HUDEP-2 (cell line): Measurements from ENCODE around the gene JAM2.
"Not testable (repeated sequence)": the region's sequence is repeated elsewhere in the genome, so short reads cannot be mapped to it uniquely, and the experiment has no call there.

ENCODE experiments used
- DNase-seq, 76 experiments: peaks; one replicate each; lab custom pipeline; 2025; ENCODE audit not compliant: unreplicated experiment in 76 of 76; lab: John Stamatoyannopoulos, UW

JAM2 gene, protein sequence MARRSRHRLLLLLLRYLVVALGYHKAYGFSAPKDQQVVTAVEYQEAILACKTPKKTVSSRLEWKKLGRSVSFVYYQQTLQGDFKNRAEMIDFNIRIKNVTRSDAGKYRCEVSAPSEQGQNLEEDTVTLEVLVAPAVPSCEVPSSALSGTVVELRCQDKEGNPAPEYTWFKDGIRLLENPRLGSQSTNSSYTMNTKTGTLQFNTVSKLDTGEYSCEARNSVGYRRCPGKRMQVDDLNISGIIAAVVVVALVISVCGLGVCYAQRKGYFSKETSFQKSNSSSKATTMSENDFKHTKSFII

DNA sequence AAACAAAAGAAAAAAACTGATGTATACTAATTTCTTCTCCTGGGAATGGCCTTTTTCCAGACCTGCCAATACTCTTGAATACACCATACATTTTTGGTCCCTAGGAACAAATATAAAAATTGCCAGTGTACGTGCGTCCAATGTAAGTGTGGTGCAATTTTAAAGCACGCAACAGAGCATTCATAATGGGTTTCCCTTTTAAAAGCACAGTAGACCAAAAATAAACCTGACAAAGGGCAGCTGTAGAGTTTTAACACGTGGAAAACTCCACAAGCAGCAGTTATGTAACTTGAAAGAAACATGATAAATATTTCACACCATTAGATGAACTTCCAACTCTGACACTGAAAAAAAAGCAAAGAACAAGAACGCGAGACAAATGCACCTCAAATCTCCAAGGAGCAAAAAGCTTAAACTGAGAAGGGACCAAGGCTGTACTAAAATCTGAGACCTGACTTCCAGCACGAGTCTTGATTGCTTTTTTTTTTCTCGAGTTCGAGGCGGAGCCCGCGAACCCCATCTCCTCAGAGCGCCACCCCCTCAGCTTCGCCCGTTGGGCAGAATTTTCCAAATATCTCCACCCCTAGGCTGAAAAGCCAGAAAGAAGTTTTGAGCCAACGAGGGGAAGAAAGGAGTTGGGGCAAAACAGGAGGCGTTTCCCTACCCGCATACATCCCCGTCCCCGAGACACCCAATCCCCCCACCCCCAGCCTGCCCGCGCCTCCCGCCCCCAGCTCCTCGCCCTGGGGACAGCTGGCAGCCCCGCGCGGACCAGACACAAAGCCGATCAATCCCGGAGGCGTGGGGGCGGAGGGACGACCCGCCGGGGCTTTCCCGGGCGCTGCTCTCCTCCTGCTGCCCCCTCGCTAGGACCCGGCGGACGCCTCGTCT lies at the start of gene JAM2:
TSS of gene JAM2 (plus strand) at position 599 of the 891 bp plus-strand sequence. CDS start 564 bp downstream, outside the sequence.
- DNase-seq = no peak

DNA sequence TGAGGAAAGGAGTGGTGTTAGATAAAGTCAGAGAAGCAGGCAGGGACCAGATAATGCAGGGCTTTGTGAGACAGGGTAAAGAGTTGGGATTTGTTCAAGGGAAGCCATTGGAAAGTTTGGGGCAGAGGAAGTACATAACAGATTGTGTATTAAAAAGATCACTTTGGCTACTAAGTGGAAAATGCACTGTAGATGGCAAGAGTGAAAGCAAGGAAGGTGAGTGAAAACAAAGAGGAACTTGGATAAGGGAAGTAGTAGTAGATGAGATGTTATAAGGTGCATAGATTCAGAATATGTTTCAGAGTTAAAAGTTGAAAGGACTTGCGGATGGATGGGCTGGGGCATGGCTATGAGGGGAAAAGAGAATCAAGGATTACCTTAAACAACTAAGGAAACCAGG lies 49.2 kb upstream of the JAM2 start:
- no peak for DNase-seq

DNA sequence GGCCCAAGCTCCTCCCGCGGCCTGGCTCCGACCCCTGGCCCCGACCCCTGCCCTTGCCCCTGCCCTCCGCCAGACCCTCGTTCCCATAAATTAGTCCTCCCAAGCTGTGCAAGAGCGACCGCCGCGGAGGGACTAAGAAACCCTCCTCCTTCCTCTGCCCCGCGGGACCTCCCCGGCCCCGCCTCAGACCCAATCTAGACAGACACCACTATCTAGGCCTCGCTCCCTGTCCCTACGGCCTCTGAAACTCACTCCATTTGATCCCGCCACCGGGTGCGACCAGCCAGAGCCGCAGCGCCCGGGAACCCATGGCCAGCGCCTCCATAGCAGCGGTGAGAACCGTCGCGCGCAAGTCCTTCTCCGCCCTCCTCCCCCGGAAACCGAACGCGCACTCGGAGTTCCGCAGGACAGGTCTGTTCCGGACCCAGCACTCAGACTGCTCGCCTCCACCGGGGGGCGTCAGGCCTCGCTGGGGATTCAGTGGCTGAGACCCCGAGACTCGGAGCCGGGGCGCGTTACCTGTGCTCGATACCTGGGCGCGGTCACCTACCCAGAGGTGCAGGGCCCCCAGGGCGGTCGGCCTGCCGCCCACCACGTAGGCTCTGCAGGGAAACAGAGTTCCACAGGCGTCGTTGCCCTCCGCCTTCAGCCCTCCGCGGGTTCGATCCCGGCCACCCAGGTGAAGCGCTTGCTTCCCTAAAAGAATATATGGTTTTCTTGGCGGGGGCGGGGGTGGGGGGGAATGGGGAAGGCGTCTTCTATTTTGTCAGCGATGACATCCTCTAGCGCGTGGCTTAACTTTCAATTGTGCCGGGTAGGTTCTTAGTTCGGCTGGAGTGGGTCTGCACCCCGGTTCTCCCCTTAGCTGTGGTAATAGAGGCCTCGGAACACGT lies 31.7 kb upstream of the JAM2 start, which contains the start of gene MRPL39:
TSS of gene MRPL39 (minus strand) at position 331 of the 893 bp plus-strand sequence. CDS start at position 325, 6 bp downstream.
- peak in 75 of 76 experiments; percentile 51 to 96 (median 88) for DNase-seq

DNA sequence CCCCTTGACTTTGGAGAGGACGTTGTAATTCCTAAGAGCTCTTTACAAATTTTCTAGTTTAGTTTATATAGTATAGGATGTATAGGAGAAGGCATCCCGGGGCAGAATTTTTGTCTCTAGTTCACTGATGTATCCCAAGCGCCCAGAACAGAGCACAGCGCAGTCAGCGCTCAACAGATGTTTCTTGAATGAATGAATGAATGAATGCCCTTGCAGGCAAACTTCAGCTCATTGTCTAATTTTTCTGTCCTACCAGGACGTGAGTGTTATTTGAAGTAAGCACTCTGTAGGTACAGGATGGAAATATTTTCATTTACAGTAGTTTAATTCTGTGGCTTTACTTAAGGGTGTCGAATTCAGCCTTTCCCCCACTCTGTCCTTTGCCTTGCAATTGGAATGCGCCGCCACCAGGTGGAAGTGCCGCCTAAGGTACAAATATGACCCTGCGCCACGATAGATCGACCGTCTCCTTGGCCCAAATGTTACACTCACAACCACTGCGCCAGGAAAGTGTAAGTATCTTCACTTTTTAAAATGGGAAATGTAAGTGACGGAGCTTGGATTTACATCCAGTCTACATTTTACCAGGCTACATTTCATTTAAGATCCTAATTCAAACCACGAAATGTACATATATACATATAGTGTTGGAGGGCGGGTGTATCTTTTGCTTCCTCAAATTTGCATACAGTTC lies 30.9 kb upstream of the JAM2 start:
- peak in 71 of 76 experiments; percentile 13 to 86 (median 68) for DNase-seq

GRCh38 chr21:25614441-25614840 lies 24.6 kb upstream of the JAM2 start:
- DNase-seq = no peak

DNA sequence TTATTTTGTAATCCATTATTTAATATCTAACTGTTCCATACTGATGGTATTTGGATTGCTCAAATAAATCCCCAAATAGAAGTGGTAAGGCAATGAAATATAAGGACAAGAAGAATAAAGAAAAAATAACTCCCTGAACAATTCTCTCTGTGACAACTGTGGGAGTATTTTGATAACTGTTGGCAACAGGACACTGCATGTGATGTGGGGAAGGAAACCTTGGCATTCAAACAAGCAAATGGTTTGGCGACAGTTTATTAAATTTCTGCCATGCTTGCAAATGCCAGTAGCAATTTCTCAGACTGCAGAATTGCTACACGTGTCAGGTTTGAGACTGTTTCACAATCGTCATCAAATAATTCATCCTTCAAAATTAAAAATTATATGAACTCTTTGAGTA lies 23.2 kb upstream of the JAM2 start:
- peak in 14 of 76 experiments; percentile 10 to 44 (median 26) for DNase-seq

DNA sequence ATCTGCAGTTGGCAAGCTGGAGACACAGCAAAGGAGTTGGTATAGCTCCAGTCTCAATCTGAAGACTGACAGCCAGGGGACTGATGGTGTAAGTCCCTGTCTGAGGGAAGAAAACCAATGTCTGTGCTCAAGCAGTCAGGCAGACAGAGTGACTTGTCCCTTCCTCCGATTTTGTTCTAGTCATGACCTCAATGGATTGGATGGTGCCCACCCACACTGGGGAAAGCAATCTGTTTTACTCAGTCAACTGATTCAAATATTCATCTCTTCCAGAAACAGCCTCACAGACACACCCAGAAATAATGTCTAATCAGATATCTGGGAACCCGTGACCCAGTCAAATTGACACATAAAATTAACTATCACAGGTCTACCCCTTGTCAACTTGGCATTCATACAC lies 19.9 kb upstream of the JAM2 start:
- DNase-seq = no peak

GRCh38 chr21:25624511-25624910 lies 14.5 kb upstream of the JAM2 start:
- no peak for DNase-seq

DNA sequence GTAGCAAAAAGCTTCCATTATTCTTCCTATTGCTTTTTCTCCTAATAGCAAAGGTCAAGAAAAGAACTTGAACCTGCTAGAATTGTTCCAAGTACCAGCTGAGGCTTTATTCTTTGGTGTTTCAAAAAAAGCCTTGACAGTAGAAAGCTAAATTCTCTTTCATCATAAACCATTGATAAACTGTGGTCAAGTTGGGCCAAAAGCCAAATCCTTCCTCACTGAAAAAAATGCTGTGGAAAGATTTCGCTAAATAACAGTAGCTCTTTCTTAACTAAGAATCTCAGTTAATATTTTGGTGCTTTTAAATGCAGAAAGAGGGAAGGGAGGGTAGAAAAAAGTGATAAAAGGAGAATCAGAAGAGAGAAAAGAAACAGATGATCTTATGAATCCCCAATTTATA lies 14.0 kb upstream of the JAM2 start:
- DNase-seq = no peak

GRCh38 chr21:25625776-25626555 lies 13.1 kb upstream of the JAM2 start:
- DNase-seq = not testable (repeated sequence)

DNA sequence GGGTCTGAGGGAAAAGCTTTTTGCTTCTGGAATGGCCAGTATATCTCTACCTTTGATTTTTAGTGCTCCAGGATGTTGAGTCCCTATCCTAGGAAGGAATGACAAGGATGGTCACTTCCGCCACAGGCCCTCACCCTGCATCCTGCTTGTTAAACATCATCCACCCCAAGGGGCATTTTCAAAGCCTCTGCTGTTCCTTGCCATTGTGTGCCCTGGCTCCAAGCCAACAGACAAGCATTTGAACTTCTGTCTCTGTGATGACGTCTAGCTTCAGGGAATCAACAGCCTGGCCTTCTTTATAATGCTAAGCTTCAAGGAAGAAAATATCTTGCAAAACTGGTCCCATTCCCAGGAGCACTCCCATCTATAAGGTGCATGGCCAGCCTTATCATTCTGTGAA lies 12.3 kb upstream of the JAM2 start:
- DNase-seq = no peak

DNA sequence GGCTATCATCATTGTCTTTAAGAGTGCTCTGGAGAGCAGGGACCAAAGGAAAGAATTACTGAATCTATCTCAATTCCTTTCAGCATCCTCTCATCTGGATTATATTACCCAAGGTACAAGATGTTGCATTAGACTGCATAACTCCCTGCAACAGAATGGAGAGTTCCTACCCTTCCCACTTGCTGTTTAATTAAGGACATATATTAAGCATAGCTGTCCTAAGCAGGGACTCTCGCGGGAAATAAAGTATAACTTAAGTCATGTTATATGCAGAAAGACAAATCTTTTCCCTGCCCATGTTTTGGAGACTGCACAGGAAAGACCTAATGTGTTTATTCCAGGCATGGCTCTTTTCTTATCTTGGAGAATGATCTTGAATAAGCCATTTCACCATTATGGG lies 6.8 kb upstream of the JAM2 start:
- DNase-seq = no peak

DNA sequence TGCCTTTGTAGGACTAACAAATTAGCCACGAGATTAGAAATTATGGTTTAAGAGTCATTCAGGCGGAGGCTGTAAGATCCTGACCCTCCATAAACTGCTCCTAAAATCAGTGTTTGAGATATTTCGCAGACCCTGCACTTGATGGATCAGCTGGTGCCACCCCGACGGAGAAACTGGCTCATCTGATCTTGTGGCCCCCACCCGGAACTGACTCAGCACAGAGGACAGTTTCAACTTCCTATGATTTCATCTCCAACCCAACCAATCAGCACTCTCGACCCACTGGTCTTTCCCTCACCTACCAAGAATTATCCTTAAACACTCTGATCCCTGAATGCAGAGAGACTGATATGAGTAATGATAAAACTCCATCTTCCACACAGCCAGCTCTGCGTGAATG lies 3.7 kb upstream of the JAM2 start:
- DNase-seq = peak in 1 of 76 experiments; percentile 1

DNA sequence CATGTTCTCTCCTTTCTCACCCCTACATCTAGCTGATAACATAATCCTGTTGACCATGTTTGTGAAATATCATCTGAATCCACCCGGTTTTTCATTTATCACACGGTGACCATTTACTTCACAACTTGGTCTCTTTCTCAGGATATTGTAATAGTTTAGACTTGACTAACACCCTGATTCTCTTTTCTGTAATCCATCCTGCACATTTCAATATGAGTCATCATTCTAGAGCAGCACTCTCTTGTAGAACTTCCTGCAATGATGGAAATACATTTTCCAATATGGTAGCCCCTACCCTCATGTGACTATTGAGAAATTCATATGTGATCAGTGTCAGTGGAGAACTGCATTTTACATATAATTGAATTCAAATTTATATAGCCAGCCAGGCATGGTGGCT lies 2.3 kb upstream of the JAM2 start:
- no peak for DNase-seq

- no peak for DNase-seq
Observed at GRCh38 chr21:25637851-25638659, 1.0 kb upstream of the JAM2 start.

DNA sequence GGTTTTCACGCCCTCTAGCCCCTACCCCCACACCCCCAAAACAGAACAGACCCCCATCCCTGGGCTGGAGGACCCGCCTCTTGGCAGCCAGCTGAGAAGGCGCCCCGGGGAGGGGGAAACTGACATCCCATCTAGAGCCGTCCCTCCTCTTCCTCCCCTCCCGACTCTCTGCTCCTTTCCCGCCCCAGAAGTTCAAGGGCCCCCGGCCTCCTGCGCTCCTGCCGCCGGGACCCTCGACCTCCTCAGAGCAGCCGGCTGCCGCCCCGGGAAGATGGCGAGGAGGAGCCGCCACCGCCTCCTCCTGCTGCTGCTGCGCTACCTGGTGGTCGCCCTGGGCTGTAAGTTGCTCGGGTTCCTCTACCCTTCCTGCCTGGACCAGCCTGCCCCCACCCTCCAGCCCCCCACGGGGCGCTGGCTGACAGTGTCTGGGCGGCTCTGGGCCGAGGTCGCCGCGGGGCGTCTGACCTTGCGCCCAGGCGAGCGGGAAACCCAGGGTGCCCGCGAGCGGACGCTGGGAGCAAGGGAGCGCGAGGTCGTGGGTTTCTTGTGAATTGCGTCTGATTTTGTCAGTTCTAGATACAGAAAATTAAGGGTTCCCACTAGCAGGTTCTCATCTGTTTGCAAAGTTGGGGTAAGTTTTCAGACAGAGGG lies 618 bp downstream of the JAM2 start:
- DNase-seq = peak in 6 of 76 experiments; percentile 2 to 20 (median 7)

DNA sequence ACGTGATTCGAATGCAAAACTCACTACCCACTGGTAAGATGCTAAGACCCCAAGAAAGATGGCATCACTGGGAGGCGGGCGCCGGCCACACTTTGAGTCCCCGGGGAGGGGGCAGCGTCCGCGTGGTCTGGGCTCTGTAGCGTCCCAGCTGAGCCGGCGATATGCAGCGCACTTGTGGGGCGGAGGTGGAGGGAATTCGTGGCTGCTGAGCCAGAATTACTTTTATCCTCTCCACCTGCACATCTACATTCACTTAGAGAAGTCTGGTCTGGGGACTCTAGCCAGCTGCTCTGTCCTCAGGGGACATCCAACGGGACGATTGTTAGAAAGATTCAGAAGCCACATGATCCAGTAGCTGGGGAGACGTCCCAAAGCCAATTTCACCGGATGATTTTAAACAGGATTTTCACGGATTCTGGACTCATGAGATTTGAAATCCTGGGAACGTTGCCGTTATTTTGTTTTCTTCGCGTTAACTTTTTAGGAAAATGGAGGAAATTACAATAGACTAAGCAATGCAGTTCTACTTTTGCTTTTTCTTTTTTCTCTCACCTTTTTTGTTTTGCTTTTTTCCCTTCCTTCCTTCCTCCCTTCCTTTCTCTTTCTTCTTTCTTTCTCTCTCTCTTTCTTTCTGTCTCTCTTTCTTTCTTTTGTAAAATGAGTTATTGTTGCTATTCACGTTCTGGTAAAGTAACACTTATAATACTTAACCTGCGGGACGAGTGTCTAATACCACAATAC lies 1.3 kb downstream of the JAM2 start:
- DNase-seq = no peak
